ENCODE data around the gene FLT1.

DNA sequence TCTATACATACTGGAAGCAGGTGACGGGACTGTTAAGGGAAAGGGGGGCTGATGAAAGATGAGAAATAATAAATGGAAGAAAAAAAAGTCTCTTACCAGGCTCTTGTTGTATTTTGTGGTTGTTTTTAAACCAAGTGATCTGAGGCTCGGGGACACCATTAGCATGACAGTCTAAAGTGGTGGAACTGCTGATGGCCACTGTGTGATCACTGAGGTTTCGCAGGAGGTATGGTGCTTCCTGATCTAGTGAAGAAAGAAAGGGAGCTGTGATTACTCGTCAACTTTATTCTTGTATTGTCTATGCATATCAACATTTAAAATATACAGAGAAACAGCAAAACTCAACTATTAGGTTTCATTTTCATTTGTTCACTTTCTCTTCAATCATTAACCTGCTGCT lies 110.1 kb downstream of the FLT1 start:
- no peak for TF ChIP-seq EZH2phosphoT487 (IDR thresholded peaks at IDR 0.05; ENCODE audit: borderline replicate concordance, low read length)
- TF ChIP-seq, protein P1, sequence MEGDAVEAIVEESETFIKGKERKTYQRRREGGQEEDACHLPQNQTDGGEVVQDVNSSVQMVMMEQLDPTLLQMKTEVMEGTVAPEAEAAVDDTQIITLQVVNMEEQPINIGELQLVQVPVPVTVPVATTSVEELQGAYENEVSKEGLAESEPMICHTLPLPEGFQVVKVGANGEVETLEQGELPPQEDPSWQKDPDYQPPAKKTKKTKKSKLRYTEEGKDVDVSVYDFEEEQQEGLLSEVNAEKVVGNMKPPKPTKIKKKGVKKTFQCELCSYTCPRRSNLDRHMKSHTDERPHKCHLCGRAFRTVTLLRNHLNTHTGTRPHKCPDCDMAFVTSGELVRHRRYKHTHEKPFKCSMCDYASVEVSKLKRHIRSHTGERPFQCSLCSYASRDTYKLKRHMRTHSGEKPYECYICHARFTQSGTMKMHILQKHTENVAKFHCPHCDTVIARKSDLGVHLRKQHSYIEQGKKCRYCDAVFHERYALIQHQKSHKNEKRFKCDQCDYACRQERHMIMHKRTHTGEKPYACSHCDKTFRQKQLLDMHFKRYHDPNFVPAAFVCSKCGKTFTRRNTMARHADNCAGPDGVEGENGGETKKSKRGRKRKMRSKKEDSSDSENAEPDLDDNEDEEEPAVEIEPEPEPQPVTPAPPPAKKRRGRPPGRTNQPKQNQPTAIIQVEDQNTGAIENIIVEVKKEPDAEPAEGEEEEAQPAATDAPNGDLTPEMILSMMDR (IDR thresholded peaks at IDR 0.05; ENCODE audit: low read depth, low read length, poor library complexity, severe bottlenecking): no peak

All from DOHH2 (cell line).